Transverse colon (tissue), 3 donors: ENCODE data around the gene LCN12.

Experiments
- CTCF ChIP-seq, 5 experiments: fragments of 200-600 bp in 3 of 5; fragments of 450-650 bp in 2 of 5; sonication (generic) in 3 of 5; IDR thresholded peaks; 1 replicate in 2 of 5; 2 replicates in 3 of 5; pipeline ENCODE4 v1.5.1; 2016 to 2017; ENCODE audit warnings: antibody characterized with exemption in 5 of 5, inconsistent platforms in 3 of 5, mild to moderate bottlenecking in 2 of 5, moderate library complexity in 1 of 5
- POLR2A ChIP-seq: fragments of 450-650 bp; IDR thresholded peaks from one replicate; pipeline ENCODE4 v1.6.1; 2016; ENCODE audit warnings: antibody characterized with exemption, mild to moderate bottlenecking, moderate library complexity

DNA sequence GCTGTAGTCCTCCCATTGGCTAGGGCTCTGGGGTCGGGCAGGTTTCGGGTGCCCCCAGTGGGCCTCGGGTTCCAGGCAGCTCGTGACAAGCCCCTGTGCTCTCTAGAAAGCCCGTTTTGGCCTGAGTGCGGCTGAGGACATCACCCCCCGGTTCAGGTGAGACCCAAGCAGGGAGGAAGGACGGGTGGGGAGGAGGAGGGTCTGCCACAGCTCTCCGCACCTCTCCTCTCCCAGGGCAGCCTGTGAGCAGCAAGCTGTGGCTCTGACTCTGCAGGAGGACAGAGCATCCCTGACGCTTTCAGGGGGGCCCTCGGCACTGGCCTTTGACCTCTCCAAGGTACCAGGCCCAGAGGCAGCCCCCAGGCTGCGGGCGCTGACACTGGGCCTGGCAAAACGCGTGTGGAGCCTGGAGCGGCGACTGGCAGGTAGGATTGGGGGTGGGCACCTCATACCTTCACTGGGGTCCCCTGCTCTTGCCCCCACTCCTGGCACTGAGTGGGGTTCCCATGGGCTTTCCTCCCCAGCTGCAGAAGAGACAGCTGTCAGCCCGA lies 40.8 kb downstream of the LCN12 start:
- TF ChIP-seq POLR2A = peak; percentile 5
- TF ChIP-seq CTCF (IDR thresholded peaks at IDR 0.05) = no peak
